RWPE2 (cell line): ENCODE data around the gene CPS1.

Experiments used
- ATAC-seq: fragments of 200-7000 bp; cut with Tn5 transposase; 3 replicates; pipeline ENCODE4 v1.9.1; 2021; ENCODE audit warnings: low read depth
- DNase-seq: peaks from one replicate; pipeline ENCODE4 v3.0.0-alpha.2; 2020; ENCODE audit warnings: low spot score
- H3K27ac ChIP-seq: fragments of 450-650 bp; 2 replicates; pipeline ENCODE4 v1.5.1; 2017; ENCODE audit warnings: mild to moderate bottlenecking; ENCODE audit not compliant: poor library complexity, severe bottlenecking
- H3K27me3 ChIP-seq: fragments of 250-450 bp; sonication (Bioruptor Pico); 2 replicates; pipeline ENCODE4 v1.5.1; 2021; ENCODE audit warnings: mild to moderate bottlenecking, moderate library complexity; ENCODE audit not compliant: insufficient read depth, poor library complexity, severe bottlenecking
- H3K36me3 ChIP-seq: fragments of 250-450 bp; sonication (Bioruptor Pico); 2 replicates; pipeline ENCODE4 v1.5.1; 2020; ENCODE audit warnings: low read depth, mild to moderate bottlenecking, moderate library complexity
- H3K4me1 ChIP-seq: fragments of 250-450 bp; sonication (Bioruptor Pico); 2 replicates; pipeline ENCODE4 v1.5.1; 2021; ENCODE audit warnings: mild to moderate bottlenecking, moderate library complexity; ENCODE audit not compliant: insufficient read depth, poor library complexity, severe bottlenecking
- H3K4me3 ChIP-seq: fragments of 250-450 bp; sonication (Bioruptor Pico); 2 replicates; pipeline ENCODE4 v1.5.1; 2021; ENCODE audit warnings: mild to moderate bottlenecking, moderate library complexity; ENCODE audit not compliant: severe bottlenecking
- H3K9me3 ChIP-seq: fragments of 250-450 bp; sonication (Bioruptor Pico); 2 replicates; pipeline ENCODE4 v1.5.1; 2021; ENCODE audit warnings: mild to moderate bottlenecking, moderate library complexity; ENCODE audit not compliant: severe bottlenecking
- TF ChIP-seq, protein P1 (sequence below): fragments of 450-650 bp; IDR thresholded peaks from one replicate; pipeline ENCODE4 v1.5.1; 2017; ENCODE audit warnings: mild to moderate bottlenecking, moderate library complexity; ENCODE audit not compliant: poor library complexity, severe bottlenecking

Gene CPS1

DNA sequence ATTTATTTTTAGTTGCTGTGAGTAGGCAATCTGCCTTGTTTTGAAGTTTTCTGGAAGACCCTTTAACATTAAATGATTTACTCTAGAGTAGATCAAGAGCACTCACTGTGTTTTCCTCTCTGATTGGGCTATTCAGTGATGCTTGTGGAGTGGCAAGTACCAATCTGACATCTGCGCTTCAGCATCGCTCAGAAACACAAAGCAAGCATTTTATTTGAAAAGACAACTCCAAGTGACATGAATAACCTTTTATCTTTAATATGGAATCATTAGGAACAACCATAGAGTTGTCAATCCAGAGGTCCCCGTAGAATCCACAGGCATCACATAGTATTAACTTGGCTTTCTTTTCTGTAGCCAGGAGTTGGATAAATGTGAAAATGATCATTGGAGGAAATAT lies 114.7 kb downstream of the CPS1 start:
- H3K4me3 ChIP-seq: no peak overlapping the region
- H3K4me1 ChIP-seq: no peaks in the 10 kb centered on the region
- peaks cover 2% of the 10 kb centered on the region for H3K27me3 ChIP-seq
- TF ChIP-seq, protein P1, sequence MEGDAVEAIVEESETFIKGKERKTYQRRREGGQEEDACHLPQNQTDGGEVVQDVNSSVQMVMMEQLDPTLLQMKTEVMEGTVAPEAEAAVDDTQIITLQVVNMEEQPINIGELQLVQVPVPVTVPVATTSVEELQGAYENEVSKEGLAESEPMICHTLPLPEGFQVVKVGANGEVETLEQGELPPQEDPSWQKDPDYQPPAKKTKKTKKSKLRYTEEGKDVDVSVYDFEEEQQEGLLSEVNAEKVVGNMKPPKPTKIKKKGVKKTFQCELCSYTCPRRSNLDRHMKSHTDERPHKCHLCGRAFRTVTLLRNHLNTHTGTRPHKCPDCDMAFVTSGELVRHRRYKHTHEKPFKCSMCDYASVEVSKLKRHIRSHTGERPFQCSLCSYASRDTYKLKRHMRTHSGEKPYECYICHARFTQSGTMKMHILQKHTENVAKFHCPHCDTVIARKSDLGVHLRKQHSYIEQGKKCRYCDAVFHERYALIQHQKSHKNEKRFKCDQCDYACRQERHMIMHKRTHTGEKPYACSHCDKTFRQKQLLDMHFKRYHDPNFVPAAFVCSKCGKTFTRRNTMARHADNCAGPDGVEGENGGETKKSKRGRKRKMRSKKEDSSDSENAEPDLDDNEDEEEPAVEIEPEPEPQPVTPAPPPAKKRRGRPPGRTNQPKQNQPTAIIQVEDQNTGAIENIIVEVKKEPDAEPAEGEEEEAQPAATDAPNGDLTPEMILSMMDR: no peak
- ATAC-seq (no peak), DNase-seq (no peak)
- no peaks in the 10 kb centered on the region for H3K9me3 ChIP-seq
- H3K36me3 ChIP-seq: no peaks in the 10 kb centered on the region
- H3K27ac ChIP-seq: no peak overlapping the region

DNA sequence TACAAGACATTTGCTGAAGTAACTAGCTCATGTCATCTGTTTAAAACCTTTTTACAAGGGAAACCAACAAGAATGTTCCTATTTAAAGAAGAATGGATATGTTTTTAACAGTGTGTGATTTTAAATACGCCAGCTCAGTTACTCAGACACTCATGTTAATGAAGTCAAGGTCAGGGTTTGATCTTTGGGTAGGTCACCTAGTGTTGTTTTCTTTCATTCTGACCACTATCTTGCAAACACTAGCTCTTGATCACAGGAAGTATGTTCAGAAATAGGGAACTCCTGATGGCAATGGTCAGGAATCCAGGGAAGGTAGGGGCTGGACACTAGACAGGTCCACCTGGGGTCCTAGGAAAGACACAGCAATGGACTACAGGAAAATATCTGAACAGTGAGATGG lies 116.7 kb downstream of the CPS1 start:
- TF ChIP-seq, protein P1: no peak
- H3K27ac ChIP-seq: no peak overlapping the region
- no peak overlapping the region for H3K4me3 ChIP-seq
- H3K9me3 ChIP-seq: no peaks in the 10 kb centered on the region
- no peaks in the 10 kb centered on the region for H3K36me3 ChIP-seq
- no peak for ATAC-seq
- DNase-seq: no peak
- peaks cover 2% of the 10 kb centered on the region for H3K27me3 ChIP-seq
- H3K4me1 ChIP-seq: no peaks in the 10 kb centered on the region

DNA sequence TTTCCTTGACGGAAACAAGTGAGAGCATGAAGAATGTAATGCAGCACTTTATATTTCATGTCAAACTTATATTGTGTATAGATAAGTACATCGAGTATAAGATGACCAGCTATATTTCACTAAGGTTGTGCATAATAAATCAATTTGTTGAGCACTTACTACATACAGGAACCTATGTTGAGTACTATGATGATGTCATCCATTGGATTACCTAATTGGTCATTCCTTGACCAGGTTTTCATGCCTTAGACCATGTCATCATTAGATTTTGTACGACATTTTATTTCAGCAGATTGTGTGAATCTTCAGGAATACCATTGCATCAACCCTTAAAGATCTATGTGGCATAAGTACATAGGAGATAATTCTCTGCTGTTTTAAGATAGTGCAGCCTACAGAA lies 119.7 kb downstream of the CPS1 start:
- no peak overlapping the region for H3K4me3 ChIP-seq
- no peaks in the 10 kb centered on the region for H3K27me3 ChIP-seq
- H3K9me3 ChIP-seq: no peaks in the 10 kb centered on the region
- no peak overlapping the region for H3K27ac ChIP-seq
- ATAC-seq (no peak), DNase-seq (no peak)
- TF ChIP-seq, protein P1: no peak
- H3K36me3 ChIP-seq: no peaks in the 10 kb centered on the region
- no peaks in the 10 kb centered on the region for H3K4me1 ChIP-seq

DNA sequence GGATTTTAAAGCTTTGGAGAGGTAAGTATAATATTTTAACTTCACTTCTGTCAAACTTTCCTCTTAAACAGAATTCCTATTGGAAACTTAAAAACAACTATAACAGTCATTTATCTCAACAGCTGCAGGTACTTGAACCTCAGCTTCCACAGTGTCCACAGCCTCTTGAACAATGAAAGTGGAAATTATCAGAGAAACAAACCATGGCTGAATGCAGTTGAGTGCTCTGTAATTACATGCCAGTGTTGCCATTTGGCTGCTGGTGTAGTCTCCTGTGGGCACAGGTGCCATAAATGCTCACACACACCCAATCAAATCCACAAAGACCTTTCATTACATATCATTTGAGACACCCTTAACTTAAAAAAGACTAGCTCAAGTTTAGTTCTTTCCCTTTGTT lies 125.1 kb downstream of the CPS1 start:
- Histone ChIP-seq H3K27ac (no peak overlapping the region), H3K4me3 (no peak overlapping the region), H3K27me3 (no peaks in the 10 kb centered on the region), H3K4me1 (no peaks in the 10 kb centered on the region), H3K9me3 (no peaks in the 10 kb centered on the region), H3K36me3 (no peaks in the 10 kb centered on the region)
- TF ChIP-seq, protein P1: no peak
- DNase-seq (no peak), ATAC-seq (no peak)

DNA sequence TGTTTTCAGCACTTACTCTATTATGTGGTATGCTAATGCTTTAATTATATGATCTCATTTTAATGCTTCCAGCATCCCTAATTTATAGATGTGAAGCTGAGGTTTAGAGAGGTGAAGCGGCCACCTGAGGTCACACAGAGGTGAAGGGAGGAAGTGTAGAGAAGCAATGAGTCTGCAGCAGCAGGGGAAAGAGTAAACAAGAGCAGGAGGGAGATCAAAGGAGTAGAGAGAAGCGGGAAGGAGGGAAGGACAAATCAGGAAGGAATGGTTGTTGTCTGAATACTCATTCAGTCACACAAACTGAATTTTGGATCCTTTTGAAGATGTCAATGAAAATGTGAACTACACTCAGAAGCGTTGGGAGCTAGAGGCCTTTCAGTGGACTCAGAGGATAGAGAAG lies 130.0 kb downstream of the CPS1 start:
- no peaks in the 10 kb centered on the region for H3K27me3 ChIP-seq
- no peak overlapping the region for H3K27ac ChIP-seq
- TF ChIP-seq, protein P1: no peak
- H3K9me3 ChIP-seq: no peaks in the 10 kb centered on the region
- no peak overlapping the region for H3K4me3 ChIP-seq
- H3K4me1 ChIP-seq: no peaks in the 10 kb centered on the region
- no peaks in the 10 kb centered on the region for H3K36me3 ChIP-seq
- ATAC-seq: no peak
- DNase-seq: no peak
